Osteocyte (in vitro differentiated cells): Measurements from ENCODE around the gene TMEM43. TPM values are rescaled to one million over a fixed set of nuclear protein-coding genes. Genes with fewer than 3 reads are reported as not detected.

Experiments
- DNase-seq: peaks from one replicate; pipeline ENCODE4 v3.0.0; 2021; ENCODE audit warnings: mixed read lengths; ENCODE audit not compliant: unreplicated experiment; ENCODE audit errors: extremely low spot score
- H3K27ac Mint-ChIP-seq: one replicate; pipeline ENCODE4 v1.8.0; 2021; ENCODE audit warnings: mild to moderate bottlenecking, mixed read lengths; ENCODE audit not compliant: unreplicated experiment
- H3K27me3 Mint-ChIP-seq: one replicate; pipeline ENCODE4 v1.8.0; 2021; ENCODE audit warnings: mixed read lengths; ENCODE audit not compliant: unreplicated experiment
- H3K36me3 Mint-ChIP-seq: one replicate; pipeline ENCODE4 v1.8.0; 2021; ENCODE audit warnings: mixed read lengths; ENCODE audit not compliant: unreplicated experiment
- H3K4me1 Mint-ChIP-seq: one replicate; pipeline ENCODE4 v1.8.0; 2021; ENCODE audit warnings: mixed read lengths; ENCODE audit not compliant: unreplicated experiment
- H3K4me3 Mint-ChIP-seq: one replicate; pipeline ENCODE4 v1.8.0; 2021; ENCODE audit warnings: mild to moderate bottlenecking, moderate library complexity, mixed read lengths; ENCODE audit not compliant: unreplicated experiment
- H3K9me3 Mint-ChIP-seq: one replicate; pipeline ENCODE4 v1.8.0; 2021; ENCODE audit warnings: mixed read lengths; ENCODE audit not compliant: unreplicated experiment
- total RNA-seq: library from RNA; stranded (reverse); gene quantifications from 2 replicates; pipeline ENCODE4 v1.2.1, GENCODE V29; 2021
- TF ChIP-seq, protein P1 (sequence below): fragments of 200-600 bp; sonication (generic); IDR thresholded peaks from 2 replicates; pipeline ENCODE4 v1.5.0; 2021; ENCODE audit warnings: antibody characterized with exemption, mild to moderate bottlenecking, moderate library complexity

Gene TMEM43
- total RNA-seq, 1 donor from 2014 or later: 73.3 TPM

DNA sequence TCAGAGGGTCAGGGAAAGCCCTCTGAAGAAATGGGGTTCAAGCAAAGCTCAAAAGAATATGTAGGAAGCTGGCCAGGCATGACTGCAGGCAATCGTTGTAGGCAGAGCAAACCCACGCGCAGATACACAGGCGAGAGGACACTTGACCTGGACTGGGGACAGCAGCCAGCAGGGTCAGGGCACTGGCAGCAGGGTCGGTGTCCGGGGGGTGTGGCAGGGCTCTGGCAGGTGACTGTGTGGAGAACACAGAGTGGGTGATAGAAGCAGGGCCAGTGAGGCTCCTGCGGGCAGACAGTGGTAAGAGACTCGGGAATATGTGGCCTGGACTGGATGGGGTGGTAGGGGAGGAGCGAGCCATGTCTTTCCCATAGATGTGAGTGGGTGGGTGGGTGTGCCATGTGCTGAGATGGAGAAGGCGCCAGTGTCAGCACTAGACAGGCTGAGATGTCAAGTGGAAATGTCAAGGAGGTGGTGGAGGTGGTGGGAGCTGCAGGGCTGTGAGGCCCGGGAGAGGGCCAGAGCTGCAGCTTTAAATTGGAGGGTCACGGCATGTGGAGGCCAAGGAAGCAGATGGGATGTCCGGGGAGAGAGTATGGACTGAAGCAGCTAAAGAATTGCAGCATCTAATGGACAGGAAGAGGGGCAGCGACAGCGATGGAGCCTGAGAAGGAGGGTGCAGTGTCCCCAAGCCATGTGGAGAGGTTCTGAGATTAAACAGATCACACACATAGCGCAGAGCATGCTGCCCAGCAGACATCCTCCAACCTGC, 13.4 kb downstream of the TMEM43 start:
- Mint-ChIP-seq H3K9me3 (no peaks in the 10 kb centered on the region), H3K4me1 (peaks cover 17% of the 10 kb centered on the region), H3K27me3 (no peaks in the 10 kb centered on the region), H3K4me3 (no peak overlapping the region), H3K27ac (no peak overlapping the region), H3K36me3 (peaks cover 27% of the 10 kb centered on the region)
- DNase-seq: no peak
- TF ChIP-seq, protein P1, sequence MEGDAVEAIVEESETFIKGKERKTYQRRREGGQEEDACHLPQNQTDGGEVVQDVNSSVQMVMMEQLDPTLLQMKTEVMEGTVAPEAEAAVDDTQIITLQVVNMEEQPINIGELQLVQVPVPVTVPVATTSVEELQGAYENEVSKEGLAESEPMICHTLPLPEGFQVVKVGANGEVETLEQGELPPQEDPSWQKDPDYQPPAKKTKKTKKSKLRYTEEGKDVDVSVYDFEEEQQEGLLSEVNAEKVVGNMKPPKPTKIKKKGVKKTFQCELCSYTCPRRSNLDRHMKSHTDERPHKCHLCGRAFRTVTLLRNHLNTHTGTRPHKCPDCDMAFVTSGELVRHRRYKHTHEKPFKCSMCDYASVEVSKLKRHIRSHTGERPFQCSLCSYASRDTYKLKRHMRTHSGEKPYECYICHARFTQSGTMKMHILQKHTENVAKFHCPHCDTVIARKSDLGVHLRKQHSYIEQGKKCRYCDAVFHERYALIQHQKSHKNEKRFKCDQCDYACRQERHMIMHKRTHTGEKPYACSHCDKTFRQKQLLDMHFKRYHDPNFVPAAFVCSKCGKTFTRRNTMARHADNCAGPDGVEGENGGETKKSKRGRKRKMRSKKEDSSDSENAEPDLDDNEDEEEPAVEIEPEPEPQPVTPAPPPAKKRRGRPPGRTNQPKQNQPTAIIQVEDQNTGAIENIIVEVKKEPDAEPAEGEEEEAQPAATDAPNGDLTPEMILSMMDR: no peak

DNA sequence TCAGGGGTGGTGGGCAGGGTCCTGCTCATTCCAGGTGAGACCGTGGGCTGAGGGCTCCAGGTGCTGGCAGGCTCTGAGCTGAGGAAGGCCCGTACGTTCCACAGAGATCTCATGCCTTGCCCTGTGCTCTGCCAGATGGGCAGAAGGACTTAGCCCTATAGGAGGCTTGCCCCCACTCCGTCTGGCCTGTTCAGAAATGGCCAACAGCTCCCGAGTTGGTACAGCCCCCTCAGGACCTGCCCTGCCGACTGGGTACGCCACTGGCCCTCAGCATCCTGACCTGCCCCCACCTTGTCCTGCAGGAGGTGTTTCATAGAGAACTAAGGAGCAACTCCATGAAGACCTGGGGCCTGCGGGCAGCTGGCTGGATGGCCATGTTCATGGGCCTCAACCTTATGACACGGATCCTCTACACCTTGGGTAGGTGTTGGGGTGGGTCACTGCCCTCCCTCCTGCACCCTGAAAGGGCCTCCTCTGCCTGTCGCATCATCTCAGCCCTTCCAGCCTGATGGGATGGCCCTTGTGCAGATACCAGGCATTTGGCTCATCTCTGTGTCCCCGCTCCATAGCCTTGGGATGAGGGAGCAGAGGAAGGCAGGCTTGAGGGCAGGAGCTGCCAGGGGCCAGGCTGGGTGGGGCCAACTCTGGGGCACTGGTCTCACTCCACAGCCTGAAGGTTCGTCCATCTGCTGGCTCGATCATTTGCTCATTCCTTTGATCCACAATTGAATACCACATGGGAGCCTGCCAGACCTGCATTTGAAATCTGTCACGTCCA, 14.2 kb downstream of the TMEM43 start:
- TF ChIP-seq, protein P1: no peak
- H3K36me3 Mint-ChIP-seq: peaks cover 22% of the 10 kb centered on the region
- no peaks in the 10 kb centered on the region for H3K27me3 Mint-ChIP-seq
- H3K9me3 Mint-ChIP-seq: no peaks in the 10 kb centered on the region
- peak overlapping the region; percentile 19 for H3K27ac Mint-ChIP-seq
- peak; percentile 82 for DNase-seq
- peaks cover 24% of the 10 kb centered on the region for H3K4me1 Mint-ChIP-seq
- H3K4me3 Mint-ChIP-seq: no peak overlapping the region

DNA sequence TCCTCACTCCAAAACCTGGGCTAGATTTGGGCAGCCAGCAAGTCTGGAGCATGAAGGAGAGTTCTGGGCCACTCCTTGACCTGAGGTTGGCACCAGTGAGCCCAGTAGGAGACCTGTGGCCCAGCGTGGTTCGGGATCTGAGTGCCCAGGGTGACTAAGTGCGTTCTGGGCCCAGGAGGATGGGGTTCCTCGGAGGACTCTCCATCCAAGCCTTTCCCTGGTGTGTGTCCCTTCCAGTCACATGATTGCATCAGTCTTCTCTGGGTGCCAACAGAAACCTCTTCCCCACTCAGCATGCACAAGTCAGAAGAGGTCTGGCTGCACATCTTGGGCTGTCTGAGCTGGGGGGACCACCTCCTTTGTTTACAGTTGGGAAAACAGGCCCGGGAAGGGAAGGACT, 14.9 kb downstream of the TMEM43 start:
- H3K36me3 Mint-ChIP-seq: peaks cover 20% of the 10 kb centered on the region

DNA sequence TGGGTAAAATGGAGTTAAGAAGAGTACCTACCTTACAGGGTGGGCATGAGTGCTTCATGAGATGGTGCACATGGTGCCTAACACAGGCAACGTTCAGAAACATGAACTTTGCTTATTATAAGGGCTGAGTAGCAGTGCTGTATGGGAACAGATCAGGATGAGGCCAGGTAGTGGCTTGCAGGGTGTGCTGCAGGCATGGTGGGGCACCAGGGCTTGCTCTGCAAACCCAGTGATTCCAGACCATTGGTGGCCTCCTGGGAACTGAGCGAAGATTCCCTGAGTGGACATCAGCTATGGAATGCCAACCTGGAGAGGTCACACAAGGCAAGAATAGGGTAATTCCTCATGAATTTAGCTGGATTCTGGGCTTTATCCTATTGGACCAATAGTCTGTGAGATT, 15.8 kb downstream of the TMEM43 start:
- H3K36me3 Mint-ChIP-seq: peaks cover 16% of the 10 kb centered on the region
- H3K4me3 Mint-ChIP-seq: no peak overlapping the region
- no peak for DNase-seq
- peaks cover 38% of the 10 kb centered on the region for H3K4me1 Mint-ChIP-seq
- TF ChIP-seq, protein P1: no peak
- H3K27ac Mint-ChIP-seq: peak overlapping the region; percentile 14
- no peaks in the 10 kb centered on the region for H3K9me3 Mint-ChIP-seq
- no peaks in the 10 kb centered on the region for H3K27me3 Mint-ChIP-seq

More for the DNA sequence above, 14.9 kb downstream of the TMEM43 start:
- peak overlapping the region; percentile 19 for H3K27ac Mint-ChIP-seq
- no peak overlapping the region for H3K4me3 Mint-ChIP-seq
- TF ChIP-seq, protein P1: no peak
- H3K9me3 Mint-ChIP-seq: no peaks in the 10 kb centered on the region
- no peaks in the 10 kb centered on the region for H3K27me3 Mint-ChIP-seq
- peaks cover 30% of the 10 kb centered on the region for H3K4me1 Mint-ChIP-seq
- DNase-seq: no peak

DNA sequence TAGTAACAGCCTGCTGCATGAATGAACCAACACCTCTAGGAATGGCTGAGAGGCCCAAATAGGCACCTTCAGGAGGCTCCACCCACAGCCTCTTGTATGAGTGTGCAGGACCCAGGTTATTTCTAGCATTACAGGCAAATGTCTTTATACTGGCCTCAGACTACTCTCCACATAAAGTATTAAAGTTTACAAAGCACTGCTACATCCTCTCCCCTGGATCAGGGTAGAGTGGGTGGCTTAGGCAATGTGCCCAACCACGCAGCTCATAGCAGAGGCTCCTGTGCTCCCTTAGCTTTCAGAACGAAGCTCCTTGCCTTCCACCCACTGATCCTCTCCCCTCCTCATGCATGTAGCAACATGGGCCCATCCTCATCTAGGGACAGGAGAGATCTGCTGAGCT, 16.3 kb downstream of the TMEM43 start:
- Mint-ChIP-seq H3K9me3 (no peaks in the 10 kb centered on the region), H3K27ac (peak overlapping the region; percentile 100), H3K4me1 (peaks cover 42% of the 10 kb centered on the region), H3K36me3 (peaks cover 14% of the 10 kb centered on the region), H3K27me3 (no peaks in the 10 kb centered on the region), H3K4me3 (no peak overlapping the region)
- DNase-seq: no peak
- TF ChIP-seq, protein P1: no peak
